ENCODE results near the gene P2RY2.

P2RY2 gene

GRCh38 chr11:73244589-73245240 is 26.6 kb downstream of the P2RY2 start:
- no peak for DNase-seq

GRCh38 chr11:73245461-73245860 is 27.4 kb downstream of the P2RY2 start:
- no peak for DNase-seq

GRCh38 chr11:73246303-73246702 is 28.2 kb downstream of the P2RY2 start:
- no peak for DNase-seq

GRCh38 chr11:73248526-73249185 is 30.6 kb downstream of the P2RY2 start:
- DNase-seq: no peak

GRCh38 chr11:73249304-73249703 is 31.2 kb downstream of the P2RY2 start:
- DNase-seq: no peak

DNA sequence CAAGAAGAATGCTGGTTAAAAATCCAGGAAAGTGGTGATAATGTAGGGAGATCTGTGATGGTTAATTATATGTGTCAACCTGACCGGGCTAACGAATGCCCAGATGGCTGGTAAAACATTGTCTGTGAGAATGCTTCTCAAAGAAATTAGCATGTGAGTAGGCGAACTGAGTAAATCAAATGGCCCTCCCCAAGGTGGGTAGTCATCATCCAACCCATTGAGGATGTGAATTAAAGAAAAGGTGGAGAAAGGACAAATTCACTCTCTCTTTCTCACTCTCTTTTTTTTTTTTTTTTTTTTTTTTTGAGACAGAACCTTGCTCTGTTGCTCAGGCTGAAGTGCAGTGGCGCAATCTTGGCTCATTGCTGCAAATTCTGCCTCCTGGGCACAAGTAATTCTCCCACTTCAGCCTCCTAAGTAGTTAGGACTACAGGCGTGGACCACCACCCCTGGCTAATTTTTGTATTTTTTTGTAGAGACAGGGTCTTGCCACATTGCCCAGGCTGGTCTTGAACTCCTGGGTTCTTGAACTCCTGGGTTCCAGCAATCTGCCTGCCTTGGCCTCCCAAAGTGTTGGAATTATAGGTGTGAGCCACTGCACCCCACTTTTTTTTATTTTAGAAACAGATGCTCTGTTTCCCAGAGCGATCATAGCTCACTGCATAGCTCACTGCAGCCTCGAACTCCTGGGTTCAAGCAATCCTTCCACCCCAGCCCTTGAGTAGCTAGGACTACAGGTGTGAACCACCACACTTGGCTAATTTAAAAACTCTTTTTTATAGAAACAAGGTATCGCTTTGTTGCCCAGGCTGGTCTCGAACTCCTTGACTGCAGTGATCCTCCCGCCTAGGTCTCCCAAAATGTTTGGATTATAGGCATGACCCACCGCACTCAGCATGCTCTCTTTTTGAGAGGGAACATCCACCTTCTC is 32.0 kb downstream of the P2RY2 start:
- DNase-seq: no peak

- DNase-seq: no peak
Observed at GRCh38 chr11:73252577-73253191, 34.6 kb downstream of the P2RY2 start.

DNA sequence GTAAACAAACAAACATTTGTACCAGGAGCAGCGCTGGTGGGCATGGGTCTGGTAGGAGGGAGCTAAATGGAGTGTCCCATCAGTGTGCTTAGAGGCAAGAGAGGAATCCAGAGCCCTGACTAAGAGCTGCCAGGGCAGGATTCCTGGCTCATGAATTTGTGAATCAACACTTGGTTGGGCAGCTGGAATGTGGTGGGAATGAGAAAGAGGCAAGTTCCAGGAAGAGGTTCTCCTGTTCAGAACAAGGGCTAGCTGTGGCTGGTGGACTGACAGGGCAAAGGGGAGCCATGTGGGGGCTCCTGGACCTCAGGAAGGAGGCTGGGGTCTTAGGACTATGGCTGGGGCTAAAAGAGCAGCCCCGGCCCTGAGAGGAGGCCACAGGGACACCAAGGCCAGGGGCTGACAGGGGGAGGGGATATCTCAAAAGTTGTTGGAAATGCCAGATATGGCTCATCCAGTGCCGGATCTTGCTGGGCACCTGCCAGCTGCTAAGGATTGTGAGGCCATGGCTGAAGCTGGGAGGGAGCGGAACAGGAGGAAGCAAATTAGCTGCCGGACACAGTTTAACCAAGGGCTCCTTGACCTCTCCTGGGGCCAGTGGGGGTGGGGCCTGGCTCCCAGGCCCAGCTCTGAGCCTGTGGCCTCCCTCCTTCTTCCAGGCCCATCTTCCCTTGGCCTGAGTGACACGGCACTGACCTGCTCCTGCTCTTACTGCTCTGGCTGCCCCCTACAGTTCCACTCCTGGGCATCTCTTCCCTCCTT is 39.4 kb downstream of the P2RY2 start:
- peak; percentile 81 for DNase-seq

DNA sequence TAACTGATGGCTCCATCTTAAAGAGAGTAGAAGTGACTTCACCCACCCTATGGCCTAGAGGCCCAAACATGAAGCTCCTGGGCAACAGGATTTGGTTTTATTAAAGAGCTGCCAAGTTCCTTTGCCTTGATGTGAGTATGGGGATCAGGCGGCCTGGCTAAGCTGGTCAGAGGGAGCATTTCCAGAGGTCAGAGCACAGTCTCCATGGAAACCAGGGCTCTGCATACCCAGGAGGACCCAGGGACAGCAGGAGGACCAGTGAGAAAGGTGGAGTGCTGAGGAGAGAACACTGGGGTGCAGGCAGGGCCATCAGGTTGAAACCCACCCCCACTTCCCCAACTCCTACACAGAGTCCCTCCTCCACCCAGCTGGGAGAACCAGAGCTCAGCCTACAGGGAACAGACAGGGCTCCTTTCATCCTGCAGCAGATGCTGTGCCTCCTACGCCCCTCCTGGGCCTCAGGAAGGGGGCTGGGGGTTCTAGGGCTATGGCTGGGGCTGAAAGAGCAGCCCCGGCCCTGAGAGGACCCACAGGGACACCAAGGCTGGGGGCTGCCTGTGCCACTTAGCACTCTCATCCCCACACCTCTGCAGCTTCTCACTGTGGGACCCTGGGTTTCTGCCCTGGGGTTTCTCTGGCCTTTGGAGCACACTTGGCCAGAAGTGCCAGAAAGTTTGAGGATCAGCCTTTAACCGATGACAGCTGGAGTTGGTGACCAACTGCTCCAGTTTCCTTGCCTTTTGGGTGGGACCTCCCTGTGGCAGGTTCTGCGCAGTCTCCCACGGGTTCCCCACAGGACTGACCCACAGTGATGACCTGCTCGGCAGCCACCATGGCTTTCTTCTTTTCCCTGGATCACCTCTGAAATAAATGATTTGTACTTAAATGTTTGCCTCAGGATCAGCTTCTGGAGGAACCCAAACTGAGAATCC is 40.3 kb downstream of the P2RY2 start:
- no peak for DNase-seq

DNA sequence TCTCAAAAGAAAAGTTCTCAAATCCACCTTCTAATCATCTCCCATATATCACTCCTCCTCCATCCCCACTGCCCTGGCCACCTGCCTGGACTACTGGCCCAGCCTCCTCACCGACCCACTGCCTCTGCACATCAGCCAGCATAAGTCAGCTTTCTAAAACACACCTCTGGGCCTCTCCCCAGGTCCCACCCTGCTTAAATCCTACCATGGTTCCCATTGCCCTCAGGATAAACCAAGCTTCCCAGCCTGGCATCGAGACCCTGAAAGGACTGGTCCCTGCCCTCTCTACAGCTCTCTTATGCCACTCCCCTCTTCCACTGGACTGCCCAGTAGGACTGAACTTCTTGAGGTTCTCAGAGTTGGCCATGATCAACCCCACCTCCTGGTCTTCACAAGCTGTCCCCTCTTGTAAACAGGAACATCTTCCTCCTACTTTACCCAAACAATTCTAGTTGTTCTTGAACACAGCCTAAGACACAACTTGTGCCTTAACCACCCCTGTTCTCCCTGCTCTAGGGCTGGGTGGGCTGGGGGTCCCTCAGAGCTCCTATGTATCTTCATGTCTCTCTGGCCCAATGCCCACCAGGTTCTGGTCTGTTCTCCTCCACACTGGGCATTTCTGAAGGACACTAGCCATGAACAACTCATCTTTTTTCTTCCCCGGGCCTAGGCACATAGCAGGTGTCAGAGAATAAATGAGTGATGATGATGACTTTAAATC is 41.5 kb downstream of the P2RY2 start:
- no peak for DNase-seq

GRCh38 chr11:73260127-73260457 is 42.0 kb downstream of the P2RY2 start:
- no peak for DNase-seq

DNA sequence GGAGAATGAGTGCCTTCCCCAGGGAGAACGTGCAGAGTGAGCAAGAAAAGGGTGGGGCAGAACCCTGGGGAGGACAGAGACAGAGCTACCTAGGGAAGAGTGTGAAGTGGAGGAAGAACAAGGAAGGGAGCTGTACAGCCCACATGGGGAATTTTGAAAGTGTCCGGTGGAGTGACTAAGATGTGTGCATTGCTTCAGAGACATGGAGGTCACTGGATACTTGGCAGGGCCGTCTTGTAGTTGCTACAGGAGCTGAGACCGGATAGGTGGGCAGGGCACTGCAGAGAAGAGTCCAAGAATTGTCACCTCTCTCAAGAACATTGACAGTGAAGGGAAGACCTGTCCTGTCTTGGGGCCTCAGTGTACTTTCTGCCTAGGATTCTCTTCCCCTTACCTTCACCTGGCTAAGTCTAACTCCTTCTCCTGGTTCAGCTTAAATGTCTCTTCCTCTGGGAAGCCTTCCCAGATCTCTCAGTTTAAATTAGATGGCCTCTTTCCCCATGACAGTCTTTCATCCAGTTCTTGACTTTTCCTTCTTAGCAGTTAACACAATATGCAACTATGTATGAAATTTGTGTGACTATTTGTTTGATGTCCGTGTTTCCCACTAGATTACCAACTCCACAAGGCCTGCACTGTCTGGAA is 44.9 kb downstream of the P2RY2 start:
- DNase-seq: no peak

GRCh38 chr11:73263640-73264039 is 45.6 kb downstream of the P2RY2 start:
- no peak for DNase-seq

DNA sequence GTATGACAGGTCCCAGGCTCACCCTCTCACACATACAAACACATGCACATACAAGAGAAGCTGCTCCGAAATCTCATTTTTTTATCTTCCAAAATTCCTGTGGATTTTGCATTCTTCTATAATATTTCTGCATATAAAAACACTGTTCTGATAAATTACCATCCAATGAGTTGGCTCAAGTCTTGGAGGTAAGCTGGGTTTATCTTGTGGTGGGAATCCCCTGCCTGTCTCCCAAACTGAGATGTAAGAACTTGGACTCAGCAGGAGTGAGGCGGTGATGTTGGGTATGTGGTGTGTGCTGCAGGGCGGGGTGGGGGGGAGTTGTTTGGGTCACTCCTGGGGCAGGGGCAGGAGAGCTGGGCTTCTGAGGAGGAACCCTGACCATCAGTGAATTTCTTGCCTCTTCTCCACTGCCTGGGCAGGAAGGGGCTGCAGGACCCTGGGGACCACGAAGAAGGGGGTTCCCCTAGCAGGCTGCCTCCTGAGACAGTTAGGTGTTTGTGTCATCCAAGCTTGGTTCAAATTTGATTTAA is 47.3 kb downstream of the P2RY2 start:
- no peak for DNase-seq

- DNase-seq: no peak
Observed at GRCh38 chr11:73265853-73266645, 48.0 kb downstream of the P2RY2 start.

DNA sequence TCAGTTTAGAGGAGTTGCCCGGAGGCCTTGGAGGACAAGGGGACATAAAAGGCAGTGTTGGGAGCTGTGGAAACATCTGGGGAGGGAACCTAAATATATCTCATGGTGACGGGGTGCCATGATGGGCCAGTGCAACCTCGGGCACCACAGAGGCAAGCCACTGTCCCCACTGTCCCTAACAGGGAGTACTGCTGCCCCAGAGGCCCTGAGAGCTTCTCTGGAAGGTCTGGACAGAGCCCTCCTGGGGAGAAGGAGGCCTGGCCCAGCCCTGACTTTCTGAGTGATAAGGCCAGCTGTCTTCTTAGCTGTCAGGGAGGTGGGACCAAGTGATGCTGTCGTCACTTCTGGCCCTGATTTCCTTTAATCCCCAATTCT is 48.6 kb downstream of the P2RY2 start:
- DNase-seq: no peak

- DNase-seq: no peak
Observed at GRCh38 chr11:73267122-73267846, 49.2 kb downstream of the P2RY2 start.
